ENCODE measurements around the gene CES4A. TPM values are rescaled to one million over a fixed set of nuclear protein-coding genes. Genes with fewer than 3 reads are reported as not detected.

Gene CES4A
- total RNA-seq, 1 donor from 2014 or later = 14.8 TPM

DNA sequence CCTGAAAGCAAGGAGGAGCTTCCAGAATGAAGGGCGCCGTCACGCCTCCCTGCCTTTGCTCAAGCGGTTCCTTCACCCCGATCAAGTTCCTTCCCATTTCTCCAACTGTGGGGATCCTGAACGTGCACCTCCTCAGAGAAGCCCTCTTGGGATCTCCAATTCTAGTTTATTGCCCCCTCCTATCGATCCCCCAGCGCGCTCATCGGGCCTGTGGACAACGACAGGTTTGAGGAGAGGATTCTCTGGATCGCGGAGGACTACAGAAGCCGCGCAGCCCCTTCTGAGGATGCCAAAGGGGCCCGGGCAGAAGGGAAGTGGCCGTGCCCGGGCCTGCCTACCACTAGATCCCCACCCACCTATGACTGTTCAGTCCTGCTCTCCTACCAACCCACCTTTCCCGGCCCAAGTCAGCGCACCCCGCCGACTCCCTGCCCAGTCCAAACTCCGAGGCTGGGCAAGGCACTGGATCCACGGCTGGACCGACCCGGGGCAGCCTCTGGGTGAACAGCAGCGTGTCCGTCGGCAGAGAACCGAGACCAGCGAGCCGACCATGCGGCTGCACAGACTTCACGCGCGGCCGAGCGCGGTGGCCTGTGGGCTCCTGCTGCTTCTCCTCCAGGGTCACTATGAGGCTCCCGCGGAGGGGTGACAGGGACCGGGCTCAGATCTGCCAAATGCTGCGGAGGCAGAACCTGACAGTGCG lies 40.1 kb upstream of the CES4A start:
- peaks cover 12% of the 10 kb centered on the region for H3K36me3 ChIP-seq
- DNase-seq = no peak
- TF ChIP-seq, protein P1, sequence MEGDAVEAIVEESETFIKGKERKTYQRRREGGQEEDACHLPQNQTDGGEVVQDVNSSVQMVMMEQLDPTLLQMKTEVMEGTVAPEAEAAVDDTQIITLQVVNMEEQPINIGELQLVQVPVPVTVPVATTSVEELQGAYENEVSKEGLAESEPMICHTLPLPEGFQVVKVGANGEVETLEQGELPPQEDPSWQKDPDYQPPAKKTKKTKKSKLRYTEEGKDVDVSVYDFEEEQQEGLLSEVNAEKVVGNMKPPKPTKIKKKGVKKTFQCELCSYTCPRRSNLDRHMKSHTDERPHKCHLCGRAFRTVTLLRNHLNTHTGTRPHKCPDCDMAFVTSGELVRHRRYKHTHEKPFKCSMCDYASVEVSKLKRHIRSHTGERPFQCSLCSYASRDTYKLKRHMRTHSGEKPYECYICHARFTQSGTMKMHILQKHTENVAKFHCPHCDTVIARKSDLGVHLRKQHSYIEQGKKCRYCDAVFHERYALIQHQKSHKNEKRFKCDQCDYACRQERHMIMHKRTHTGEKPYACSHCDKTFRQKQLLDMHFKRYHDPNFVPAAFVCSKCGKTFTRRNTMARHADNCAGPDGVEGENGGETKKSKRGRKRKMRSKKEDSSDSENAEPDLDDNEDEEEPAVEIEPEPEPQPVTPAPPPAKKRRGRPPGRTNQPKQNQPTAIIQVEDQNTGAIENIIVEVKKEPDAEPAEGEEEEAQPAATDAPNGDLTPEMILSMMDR (IDR thresholded peaks at IDR 0.05) = no peak
- H3K27ac ChIP-seq = no peak overlapping the region
- no peaks in the 10 kb centered on the region for H3K9me3 ChIP-seq
- peaks cover 18% of the 10 kb centered on the region for H3K27me3 ChIP-seq (ENCODE audit: low read depth)
- peaks cover 12% of the 10 kb centered on the region for H3K4me1 ChIP-seq
- intact Hi-C loops (cut with DNase I) = no loop called here
- H3K4me3 ChIP-seq = peak overlapping the region; percentile 59
- ATAC-seq = peak; percentile 40 to 50

DNA sequence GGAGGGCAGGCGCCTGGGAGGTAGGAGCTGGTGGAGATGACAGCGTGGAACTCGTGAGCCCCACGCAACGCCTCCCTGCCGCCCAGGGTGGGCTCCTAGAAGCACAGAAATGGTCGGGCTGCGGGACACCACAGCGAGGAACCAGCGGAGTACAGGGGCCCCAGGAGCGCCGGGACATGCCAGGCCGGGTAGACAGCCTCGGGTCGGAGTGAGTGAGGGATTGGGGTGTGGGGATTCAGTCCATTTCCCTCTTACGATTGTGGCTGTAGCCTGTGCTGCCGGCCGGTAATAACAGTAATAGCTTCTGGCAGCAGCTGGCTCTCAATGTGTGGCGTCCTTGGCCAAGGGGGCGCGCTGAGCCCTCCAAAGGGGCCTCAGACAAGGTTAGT lies 39.6 kb upstream of the CES4A start:
- Histone ChIP-seq H3K4me1 (peaks cover 12% of the 10 kb centered on the region), H3K9me3 (no peaks in the 10 kb centered on the region), H3K4me3 (peak overlapping the region; percentile 59), H3K27me3 (ENCODE audit: low read depth) (peaks cover 18% of the 10 kb centered on the region), H3K27ac (no peak overlapping the region), H3K36me3 (peaks cover 7% of the 10 kb centered on the region)
- ATAC-seq (peak in 1 of 2 donors; percentile 12), DNase-seq (no peak)
- intact Hi-C loops (cut with DNase I) = no loop called here
- TF ChIP-seq, protein P1 (IDR thresholded peaks at IDR 0.05) = no peak

DNA sequence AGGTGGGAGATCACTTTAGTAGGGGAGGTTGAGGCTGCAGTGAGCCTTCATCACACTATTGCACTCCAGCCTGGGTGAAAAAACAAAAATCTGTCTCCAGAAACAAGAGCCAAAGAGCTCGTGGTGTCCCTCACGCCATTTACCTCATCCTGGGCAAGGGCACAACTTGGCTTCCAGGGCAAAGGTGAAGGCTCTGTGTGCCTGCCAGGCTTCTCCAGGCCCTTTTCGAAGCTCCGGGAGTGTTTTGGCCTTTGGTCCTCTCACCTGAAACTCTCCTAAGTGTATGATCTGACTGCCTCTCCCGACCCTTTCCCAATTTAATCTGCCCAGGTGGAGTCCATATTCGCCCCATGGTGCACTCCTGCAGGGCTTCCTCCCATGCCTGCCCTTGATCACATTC lies 38.9 kb upstream of the CES4A start:
- peaks cover 18% of the 10 kb centered on the region for H3K27me3 ChIP-seq (ENCODE audit: low read depth)
- no peak overlapping the region for H3K4me3 ChIP-seq
- peaks cover under 1% of the 10 kb centered on the region for H3K36me3 ChIP-seq
- peaks cover 12% of the 10 kb centered on the region for H3K4me1 ChIP-seq
- DNase-seq (no peak), ATAC-seq (no peak)
- no peak overlapping the region for H3K27ac ChIP-seq
- TF ChIP-seq, protein P1 (IDR thresholded peaks at IDR 0.05) = no peak
- intact Hi-C loops (cut with DNase I) = no loop called here
- H3K9me3 ChIP-seq = no peaks in the 10 kb centered on the region

DNA sequence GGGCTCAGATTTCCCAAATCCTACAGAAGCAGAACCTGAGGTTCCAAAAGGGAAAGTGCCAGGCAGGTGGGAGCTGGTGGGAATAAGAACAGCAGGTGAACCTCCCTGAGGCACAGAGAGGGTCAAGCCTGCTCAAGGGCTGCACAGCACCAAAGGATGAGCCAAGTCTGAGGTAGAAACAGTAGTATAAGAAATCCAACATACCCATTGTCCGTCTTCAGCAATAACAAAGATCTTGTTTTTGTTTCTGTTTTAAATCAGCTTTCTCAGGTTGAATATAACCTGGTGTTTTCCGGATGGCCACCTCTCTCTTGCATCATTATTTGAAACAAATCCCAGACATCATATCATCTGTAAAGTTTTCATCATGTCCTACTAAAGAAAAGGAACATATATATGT lies 38.0 kb upstream of the CES4A start:
- H3K27me3 ChIP-seq (ENCODE audit: low read depth) = peaks cover 18% of the 10 kb centered on the region
- intact Hi-C loops (cut with DNase I) = no loop called here
- no peaks in the 10 kb centered on the region for H3K36me3 ChIP-seq
- no peak for ATAC-seq
- no peak overlapping the region for H3K4me3 ChIP-seq
- H3K9me3 ChIP-seq = no peaks in the 10 kb centered on the region
- no peak overlapping the region for H3K27ac ChIP-seq
- peaks cover 12% of the 10 kb centered on the region for H3K4me1 ChIP-seq
- TF ChIP-seq, protein P1 (IDR thresholded peaks at IDR 0.05) = no peak
- DNase-seq = no peak

DNA sequence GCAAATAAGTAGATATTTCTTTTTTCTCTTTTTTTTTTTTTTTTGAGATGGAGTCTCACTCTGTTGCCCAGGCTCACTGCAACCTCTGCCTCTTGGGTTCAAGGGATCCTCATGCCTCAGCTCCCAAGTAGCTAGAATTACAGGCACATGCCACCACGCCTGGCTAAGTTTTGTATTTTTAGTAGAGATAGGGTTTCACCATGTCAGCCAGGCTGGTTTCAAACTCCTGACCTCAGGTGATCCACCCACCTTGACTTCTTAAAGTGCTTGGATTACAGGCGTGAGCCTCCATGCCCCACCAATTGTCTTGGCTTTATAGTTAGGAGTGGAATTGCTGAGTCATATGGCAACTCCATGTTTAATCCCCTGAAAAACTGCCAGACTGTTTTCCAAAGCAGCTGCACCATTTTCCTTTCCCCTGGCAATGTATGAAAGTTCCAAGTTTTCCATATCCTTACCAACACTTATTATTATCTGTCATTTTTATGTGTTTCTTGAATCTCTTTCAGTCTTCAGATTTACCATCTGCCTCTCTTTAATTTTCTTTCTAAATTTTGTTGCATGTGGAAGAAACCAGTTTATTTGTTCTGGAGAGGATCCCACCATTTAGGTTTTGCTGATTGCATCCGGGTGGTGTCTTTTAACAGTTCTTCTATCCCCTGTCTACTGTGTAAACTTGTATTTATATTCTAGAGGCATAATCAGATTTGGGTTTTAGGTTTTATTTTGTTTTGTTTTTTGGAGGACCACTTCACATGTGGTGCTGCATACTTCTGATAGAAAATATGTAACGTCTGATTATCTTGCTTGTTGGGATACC lies 37.2 kb upstream of the CES4A start:
- Histone ChIP-seq H3K9me3 (no peaks in the 10 kb centered on the region), H3K36me3 (no peaks in the 10 kb centered on the region), H3K27me3 (ENCODE audit: low read depth) (peaks cover 18% of the 10 kb centered on the region), H3K4me1 (peaks cover 12% of the 10 kb centered on the region), H3K27ac (no peak overlapping the region), H3K4me3 (no peak overlapping the region)
- no peak for DNase-seq
- intact Hi-C loops (cut with DNase I) = no loop called here
- TF ChIP-seq, protein P1 (IDR thresholded peaks at IDR 0.05) = no peak
- no peak for ATAC-seq

All from lower lobe of right lung (tissue), 2 donors.